ENCODE measurements around the gene PRDM7. TPM values are rescaled to one million over a fixed set of nuclear protein-coding genes. Genes with fewer than 3 reads are reported as not detected.

The PRDM7 gene
- total and polyA plus RNA-seq, 4 donors = not detected

DNA sequence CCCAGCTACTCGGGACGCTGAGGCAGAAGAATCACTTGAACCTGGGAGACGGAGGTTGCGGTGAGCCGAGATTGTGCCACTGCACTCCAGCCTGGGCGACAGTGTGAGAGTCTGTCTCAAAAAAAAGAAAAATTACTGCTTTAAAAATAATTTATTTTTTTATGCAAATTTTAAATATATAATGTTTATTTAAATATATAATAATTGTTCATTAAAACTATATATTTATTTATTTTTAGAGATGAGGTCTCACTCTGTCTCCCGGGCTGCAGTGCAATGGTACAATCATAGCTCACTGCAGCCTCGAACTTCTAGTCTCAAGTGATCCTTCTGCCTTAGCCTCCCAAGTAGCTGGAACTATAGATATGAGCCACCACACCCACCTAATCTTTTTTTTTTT is 42.6 kb downstream of the PRDM7 start:
- no peak for DNase-seq
- no peak overlapping the region for H3K27ac ChIP-seq (ENCODE audit: low read depth in 1 of 2, low read length in 1 of 2)
- H3K4me3 ChIP-seq = no peak overlapping the region
- no peaks in the 10 kb centered on the region for H3K4me1 ChIP-seq (ENCODE audit: control insufficient read depth in 5 of 5, insufficient read depth in 5 of 5, low read length in 5 of 5)
- TF ChIP-seq, protein P1, sequence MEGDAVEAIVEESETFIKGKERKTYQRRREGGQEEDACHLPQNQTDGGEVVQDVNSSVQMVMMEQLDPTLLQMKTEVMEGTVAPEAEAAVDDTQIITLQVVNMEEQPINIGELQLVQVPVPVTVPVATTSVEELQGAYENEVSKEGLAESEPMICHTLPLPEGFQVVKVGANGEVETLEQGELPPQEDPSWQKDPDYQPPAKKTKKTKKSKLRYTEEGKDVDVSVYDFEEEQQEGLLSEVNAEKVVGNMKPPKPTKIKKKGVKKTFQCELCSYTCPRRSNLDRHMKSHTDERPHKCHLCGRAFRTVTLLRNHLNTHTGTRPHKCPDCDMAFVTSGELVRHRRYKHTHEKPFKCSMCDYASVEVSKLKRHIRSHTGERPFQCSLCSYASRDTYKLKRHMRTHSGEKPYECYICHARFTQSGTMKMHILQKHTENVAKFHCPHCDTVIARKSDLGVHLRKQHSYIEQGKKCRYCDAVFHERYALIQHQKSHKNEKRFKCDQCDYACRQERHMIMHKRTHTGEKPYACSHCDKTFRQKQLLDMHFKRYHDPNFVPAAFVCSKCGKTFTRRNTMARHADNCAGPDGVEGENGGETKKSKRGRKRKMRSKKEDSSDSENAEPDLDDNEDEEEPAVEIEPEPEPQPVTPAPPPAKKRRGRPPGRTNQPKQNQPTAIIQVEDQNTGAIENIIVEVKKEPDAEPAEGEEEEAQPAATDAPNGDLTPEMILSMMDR (IDR thresholded peaks at IDR 0.05; ENCODE audit: control extremely low read depth, extremely low read depth) = no peak
- no peak overlapping the region for H3K9ac ChIP-seq (ENCODE audit: insufficient read depth in 1 of 2, low read length in 2 of 2)
- H3K9me3 ChIP-seq (ENCODE audit: control insufficient read depth in 4 of 4, insufficient read depth in 3 of 4, low read length in 3 of 4) = no peaks in the 10 kb centered on the region
- H3K36me3 ChIP-seq (ENCODE audit: control insufficient read depth in 4 of 4, insufficient read depth in 4 of 4, low read length in 4 of 4) = peaks cover 10 to 35% (median 16%) of the 10 kb centered on the region in 4 donors
- H3K27me3 ChIP-seq (ENCODE audit: control insufficient read depth in 3 of 3, insufficient read depth in 3 of 3, low read length in 2 of 3) = no peaks in the 10 kb centered on the region
- WGBS, 2 donors = 89% methylated on average over 8 of the region's 8 CpGs
- ATAC-seq (ENCODE audit: insufficient read depth, low FRiP score) = no peak

- H3K27ac ChIP-seq (ENCODE audit: low read depth in 1 of 2, low read length in 1 of 2) = no peak overlapping the region
- no peaks in the 10 kb centered on the region for H3K27me3 ChIP-seq (ENCODE audit: control insufficient read depth in 3 of 3, insufficient read depth in 3 of 3, low read length in 2 of 3)
- peaks cover 10 to 32% (median 16%) of the 10 kb centered on the region in 4 donors for H3K36me3 ChIP-seq (ENCODE audit: control insufficient read depth in 4 of 4, insufficient read depth in 4 of 4, low read length in 4 of 4)
- H3K9me3 ChIP-seq (ENCODE audit: control insufficient read depth in 4 of 4, insufficient read depth in 3 of 4, low read length in 3 of 4) = no peaks in the 10 kb centered on the region
- no peak overlapping the region for H3K4me3 ChIP-seq
- no peak overlapping the region for H3K9ac ChIP-seq (ENCODE audit: insufficient read depth in 1 of 2, low read length in 2 of 2)
- WGBS, 2 donors = 85 to 89% methylated on average over 4 of the region's 4 CpGs
- peak in 1 of 3 donors; percentile 32 for DNase-seq
- H3K4me1 ChIP-seq (ENCODE audit: control insufficient read depth in 5 of 5, insufficient read depth in 5 of 5, low read length in 5 of 5) = no peaks in the 10 kb centered on the region
- no peak for ATAC-seq (ENCODE audit: insufficient read depth, low FRiP score)
- TF ChIP-seq, protein P1 (IDR thresholded peaks at IDR 0.05; ENCODE audit: control extremely low read depth, extremely low read depth) = no peak
Measured at GRCh38 chr16:90033387-90033786, 43.7 kb downstream of the PRDM7 start.

- no peaks in the 10 kb centered on the region for H3K4me1 ChIP-seq (ENCODE audit: control insufficient read depth in 5 of 5, insufficient read depth in 5 of 5, low read length in 5 of 5)
- no peak overlapping the region for H3K4me3 ChIP-seq
- ATAC-seq (ENCODE audit: insufficient read depth, low FRiP score) (no peak), DNase-seq (peak; percentile 29 to 79 (median 68))
- no peak overlapping the region for H3K27ac ChIP-seq (ENCODE audit: low read depth in 1 of 2, low read length in 1 of 2)
- H3K36me3 ChIP-seq (ENCODE audit: control insufficient read depth in 4 of 4, insufficient read depth in 4 of 4, low read length in 4 of 4) = peaks cover 5 to 26% (median 13%) of the 10 kb centered on the region in 4 donors
- 84% methylated on average over 8 of the region's 8 CpGs for WGBS, 2 donors
- H3K9ac ChIP-seq (ENCODE audit: insufficient read depth in 1 of 2, low read length in 2 of 2) = no peak overlapping the region
- no peaks in the 10 kb centered on the region for H3K9me3 ChIP-seq (ENCODE audit: control insufficient read depth in 4 of 4, insufficient read depth in 3 of 4, low read length in 3 of 4)
- H3K27me3 ChIP-seq (ENCODE audit: control insufficient read depth in 3 of 3, insufficient read depth in 3 of 3, low read length in 2 of 3) = no peaks in the 10 kb centered on the region
- TF ChIP-seq, protein P1 (IDR thresholded peaks at IDR 0.05; ENCODE audit: control extremely low read depth, extremely low read depth) = no peak
Measured at GRCh38 chr16:90032674-90033331, 44.3 kb downstream of the PRDM7 start.
